NB4 (cell line): Measurements from ENCODE around the gene ASB6.

Experiments
- CTCF ChIP-seq: IDR thresholded peaks from one replicate; pipeline ENCODE4 v1.5.1; 2012; ENCODE audit warnings: low read depth, low read length
- MAX ChIP-seq: IDR thresholded peaks from 2 replicates; pipeline ENCODE4 v1.6.1; 2011; ENCODE audit warnings: low read depth, low read length
- POLR2A ChIP-seq: IDR thresholded peaks from 2 replicates; pipeline ENCODE4 v1.6.1; 2011; ENCODE audit warnings: mild to moderate bottlenecking; ENCODE audit not compliant: insufficient read length; ENCODE audit errors: extremely low read depth

GRCh38 chr9:129655696-129656095 is 13.7 kb upstream of the ASB6 start:
- TF ChIP-seq CTCF (no peak), MAX (no peak), POLR2A (no peak)
